IMR-90 (cell line): ENCODE measurements around the gene LRRC55. TPM values are rescaled to one million over a fixed set of nuclear protein-coding genes. Genes with fewer than 3 reads are reported as not detected.

ENCODE experiments used
- ATAC-seq: fragments of 200-7000 bp; cut with Tn5 transposase; 2 replicates; pipeline ENCODE4 v1.9.1; 2020; ENCODE audit warnings: low read depth, mild to moderate bottlenecking, moderate library complexity
- BruUV-seq: library from RNA; stranded (reverse); fragments of 400-500 nt; replicated peaks from 2 replicates; lab custom pipeline; 2021; lab: Mats Ljungman, UMichigan
- CTCF ChIA-PET: fragments of 300-600 bp; formaldehyde crosslinking; extraction: SDS; loops from one replicate; lab custom pipeline; 2021; ENCODE audit warnings: antibody characterized with exemption; lab: Yijun Ruan, JAX
- POLR2A ChIA-PET: fragments of 300-600 bp; sonication (Branson Sonifier 250); formaldehyde crosslinking; loops from one replicate; lab custom pipeline; 2022; ENCODE audit warnings: antibody characterized with exemption; ENCODE audit not compliant: unreplicated experiment; lab: Charles Lee
- DNase-seq: peaks from one replicate; pipeline ENCODE4 v3.0.0; 2013
- H2AFZ ChIP-seq: replicated peaks from 2 replicates; pipeline ENCODE3; 2013; ENCODE audit warnings: low read length, mild to moderate bottlenecking; ENCODE audit not compliant: poor library complexity
- H2AK5ac ChIP-seq: 2 replicates; pipeline ENCODE4 v1.6.1; 2013; ENCODE audit warnings: low read depth, low read length, inconsistent platforms
- H2AK9ac ChIP-seq: replicated peaks from 2 replicates; pipeline ENCODE3; 2013; ENCODE audit warnings: mild to moderate bottlenecking, low read depth, low read length, moderate library complexity; ENCODE audit not compliant: poor library complexity
- H2BK120ac ChIP-seq: 2 replicates; pipeline ENCODE4 v1.6.1; 2013; ENCODE audit warnings: low read depth, low read length, inconsistent platforms
- H2BK15ac ChIP-seq: 3 replicates; pipeline ENCODE4 v1.6.1; 2013; ENCODE audit warnings: low read depth, low read length, inconsistent platforms
- H2BK20ac ChIP-seq: 2 replicates; pipeline ENCODE4 v1.6.1; 2013; ENCODE audit warnings: low read depth, mild to moderate bottlenecking, inconsistent platforms, low read length, moderate library complexity
- H2BK5ac ChIP-seq: 2 replicates; pipeline ENCODE4 v1.6.1; 2013; ENCODE audit warnings: mild to moderate bottlenecking, low read depth, low read length, inconsistent platforms; ENCODE audit not compliant: poor library complexity, severe bottlenecking
- H3K14ac ChIP-seq: replicated peaks from 2 replicates; pipeline ENCODE4 v1.6.1; 2013; ENCODE audit warnings: low read depth, low read length, inconsistent platforms
- H3K18ac ChIP-seq: 2 replicates; pipeline ENCODE4 v1.6.1; 2013; ENCODE audit warnings: low read depth, low read length, control low read depth
- H3K23ac ChIP-seq: 2 replicates; pipeline ENCODE4 v1.6.1; 2013; ENCODE audit warnings: low read depth, low read length, inconsistent platforms
- H3K27ac ChIP-seq: 2 replicates; pipeline ENCODE4 v1.5.1; 2013; ENCODE audit warnings: mild to moderate bottlenecking, control low read depth, low read length; ENCODE audit not compliant: insufficient read depth
- H3K27me3 ChIP-seq: 2 replicates; pipeline ENCODE4 v1.6.1; 2013; ENCODE audit warnings: low read length; ENCODE audit not compliant: control insufficient read depth, insufficient read depth
- H3K36me3 ChIP-seq: 2 replicates; pipeline ENCODE4 v1.6.1; 2013; ENCODE audit warnings: low read length, mixed read lengths; ENCODE audit not compliant: control insufficient read depth, insufficient read depth
- H3K4ac ChIP-seq: 2 replicates; pipeline ENCODE4 v1.6.1; 2013; ENCODE audit warnings: low read depth, low read length, inconsistent platforms
- H3K4me1 ChIP-seq: 2 replicates; pipeline ENCODE4 v1.6.1; 2013; ENCODE audit warnings: low read length, mixed read lengths; ENCODE audit not compliant: control insufficient read depth, insufficient read depth
- H3K4me2 ChIP-seq: 2 replicates; pipeline ENCODE4 v1.6.1; 2013; ENCODE audit warnings: low read depth, mild to moderate bottlenecking, control low read depth, low read length, moderate library complexity
- H3K4me3 ChIP-seq: 2 replicates; pipeline ENCODE4 v1.5.1; 2013; ENCODE audit warnings: low read depth, mild to moderate bottlenecking, control low read depth, low read length, moderate library complexity; ENCODE audit not compliant: insufficient read depth
- H3K56ac ChIP-seq: 2 replicates; pipeline ENCODE4 v1.6.1; 2013; ENCODE audit warnings: low read length, inconsistent platforms; ENCODE audit not compliant: insufficient read depth; ENCODE audit errors: extremely low read depth
- H3K79me1 ChIP-seq, 2 experiments: 2 replicates each; pipeline ENCODE4 v1.6.1; 2013; ENCODE audit warnings: low read length in 2 of 2, inconsistent platforms in 1 of 2, low read depth in 1 of 2
- H3K9ac ChIP-seq: 2 replicates; pipeline ENCODE4 v1.6.1; 2013; ENCODE audit warnings: low read depth, low read length, control low read depth
- H3K9me1 ChIP-seq: 2 replicates; pipeline ENCODE4 v1.6.1; 2013; ENCODE audit warnings: low read length, inconsistent platforms; ENCODE audit not compliant: insufficient read depth
- H3K9me3 ChIP-seq: 2 replicates; pipeline ENCODE4 v1.6.1; 2013; ENCODE audit warnings: low read length; ENCODE audit not compliant: control insufficient read depth, insufficient read depth
- H4K20me1 ChIP-seq: 2 replicates; pipeline ENCODE4 v1.6.1; 2013; ENCODE audit warnings: low read length, inconsistent platforms; ENCODE audit not compliant: insufficient read depth
- H4K5ac ChIP-seq: 2 replicates; pipeline ENCODE4 v1.6.1; 2013; ENCODE audit warnings: mild to moderate bottlenecking, low read depth, low read length, control low read depth
- H4K8ac ChIP-seq, 2 experiments: 2 replicates each; pipeline ENCODE4 v1.6.1; 2013; ENCODE audit warnings: low read depth in 2 of 2, low read length in 2 of 2, control low read depth in 1 of 2, inconsistent platforms in 1 of 2
- H4K91ac ChIP-seq: 2 replicates; pipeline ENCODE4 v1.6.1; 2013; ENCODE audit warnings: low read depth, low read length, inconsistent platforms; ENCODE audit not compliant: insufficient read depth
- FOS ChIP-seq: fragments of 150-350 bp; IDR thresholded peaks from 2 replicates; pipeline ENCODE4 v1.6.1; 2016; ENCODE audit warnings: low read depth, low read length
- RAD21 ChIP-seq: IDR thresholded peaks from 2 replicates; pipeline ENCODE4 v1.6.1; 2012; ENCODE audit warnings: low read length, improper control_type of control experiment
- RCOR1 ChIP-seq: IDR thresholded peaks from 2 replicates; pipeline ENCODE4 v1.6.1; 2012; ENCODE audit warnings: mild to moderate bottlenecking, low read length, improper control_type of control experiment; ENCODE audit not compliant: insufficient replicate concordance
- RFX5 ChIP-seq: IDR thresholded peaks from 2 replicates; pipeline ENCODE4 v1.8.0; 2012; ENCODE audit warnings: low read depth, mild to moderate bottlenecking, low read length, moderate library complexity
- SMC3 ChIP-seq: fragments of 150-350 bp; IDR thresholded peaks from 2 replicates; pipeline ENCODE4 v1.6.1; 2016; ENCODE audit warnings: low read depth, mild to moderate bottlenecking, antibody characterized with exemption, low read length, moderate library complexity
- WGBS, 2 experiments: methylation state at CpG; one replicate each; pipeline versions ENCODE4 v1.1.5 to v1.1.7; 2013; ENCODE audit warnings: missing lambda C conversion rate in 2 of 2; ENCODE audit not compliant: insufficient read length in 1 of 2; ENCODE audit errors: extremely low coverage in 2 of 2; 5-methylcytosine and 5-hydroxymethylcytosine counted together
- dilution Hi-C: fragments of 300-500 bp; cut with HindIII; formaldehyde crosslinking; loops from one replicate; pipeline ENCODE4 v1.14.3; 2018; ENCODE audit warnings: low sequenced_read_pairs; ENCODE audit not compliant: unreplicated experiment
- in situ Hi-C: fragments of 300-500 bp; cut with MboI; formaldehyde crosslinking; loops from 3 replicates; pipeline ENCODE4 v1.14.3; 2019; ENCODE audit warnings: low sequenced_read_pairs, inconsistent platforms, mixed read lengths
- intact Hi-C: fragments of 100-400 bp; cut with micrococcal nuclease; formaldehyde crosslinking; loops from 2 replicates; pipeline ENCODE4 v1.10.0; 2022
- polyA plus RNA-seq, 3 experiments: library from polyadenylated mRNA; depleted of rRNA; stranded (reverse); fragments of >200 nt; gene quantifications; 2 replicates each; pipeline ENCODE4 v1.2.3, GENCODE V29; 2012; ENCODE audit warnings: low replicate concordance in 1 of 3
- total RNA-seq: library from RNA; depleted of rRNA; stranded (reverse); fragments of >200 nt; gene quantifications from 2 replicates; pipeline ENCODE4 v1.2.3, GENCODE V29; 2012

The LRRC55 gene
- total and polyA plus RNA-seq, 2 of the 4 experiments (the other 2 are of a cell fraction), result not detected

GRCh38 chr11:57144531-57145320 lies 37.0 kb upstream of the LRRC55 start:
- intact Hi-C loops, result no loop called here
- POLR2A ChIA-PET, result no interaction called here

More at GRCh38 chr11:57144531-57145320, 37.0 kb upstream of the LRRC55 start:
- no peak overlapping the region for H3K4ac ChIP-seq
- no peak overlapping the region for H3K4me2 ChIP-seq
- no peak overlapping the region for H3K4me3 ChIP-seq
- no peak for DNase-seq
- H2AK9ac ChIP-seq, result no peak overlapping the region
- no peaks in the 10 kb centered on the region for H3K79me1 ChIP-seq
- no peak overlapping the region for H3K56ac ChIP-seq
- H3K9me3 ChIP-seq, result no peaks in the 10 kb centered on the region
- no TSS peak for BruUV-seq
- H3K36me3 ChIP-seq, result no peaks in the 10 kb centered on the region
- no peak overlapping the region for H2BK120ac ChIP-seq
- H3K4me1 ChIP-seq, result no peaks in the 10 kb centered on the region
- H3K18ac ChIP-seq, result no peak overlapping the region
- TF ChIP-seq RFX5, result no peak
- no peak for TF ChIP-seq FOS
- no peak for TF ChIP-seq RAD21
- no peak for TF ChIP-seq RCOR1
- TF ChIP-seq SMC3, result no peak
- no peaks in the 10 kb centered on the region for H4K20me1 ChIP-seq
- no peak overlapping the region for H4K5ac ChIP-seq
- H3K27ac ChIP-seq, result no peak overlapping the region
- no peak overlapping the region for H4K91ac ChIP-seq
- H4K8ac ChIP-seq, result no peak overlapping the region
- dilution Hi-C loops (no loop called here), in situ Hi-C loops (no loop called here)
- no peak overlapping the region for H3K23ac ChIP-seq
- no peak overlapping the region for H2AK5ac ChIP-seq
- no peak overlapping the region for H2BK5ac ChIP-seq
- no peak overlapping the region for H2BK15ac ChIP-seq
- H2AFZ ChIP-seq, result no peak overlapping the region
- peaks cover 2% of the 10 kb centered on the region for H3K27me3 ChIP-seq
- no peak overlapping the region for H2BK20ac ChIP-seq
- ATAC-seq, result no peak
- no peaks in the 10 kb centered on the region for H3K9me1 ChIP-seq
- CTCF ChIA-PET, result no interaction called here
- no peak overlapping the region for H3K9ac ChIP-seq
- WGBS, 2 experiments, result 13% methylated on average over 1 of the region's 9 CpGs; no CpG with 5 or more reads in 1 of the 2 experiments
- H3K14ac ChIP-seq, result no peak overlapping the region
